Daoy (cell line): ENCODE results near the gene TMEM59L. TPM values are rescaled to one million over a fixed set of nuclear protein-coding genes. Genes with fewer than 3 reads are reported as not detected.

Experiments
- DNase-seq: peaks from one replicate; pipeline ENCODE4 v3.0.0-alpha.2; 2015; ENCODE audit warnings: low read depth
- total RNA-seq: library from RNA; depleted of rRNA; stranded (reverse); fragments of >200 nt; shearing (Covaris generic); gene quantifications from 2 replicates; pipeline ENCODE4 v1.2.3, GENCODE V29; 2014

TMEM59L gene
- total RNA-seq, 1 experiment from 2014 or later, result 0.17 TPM

DNA sequence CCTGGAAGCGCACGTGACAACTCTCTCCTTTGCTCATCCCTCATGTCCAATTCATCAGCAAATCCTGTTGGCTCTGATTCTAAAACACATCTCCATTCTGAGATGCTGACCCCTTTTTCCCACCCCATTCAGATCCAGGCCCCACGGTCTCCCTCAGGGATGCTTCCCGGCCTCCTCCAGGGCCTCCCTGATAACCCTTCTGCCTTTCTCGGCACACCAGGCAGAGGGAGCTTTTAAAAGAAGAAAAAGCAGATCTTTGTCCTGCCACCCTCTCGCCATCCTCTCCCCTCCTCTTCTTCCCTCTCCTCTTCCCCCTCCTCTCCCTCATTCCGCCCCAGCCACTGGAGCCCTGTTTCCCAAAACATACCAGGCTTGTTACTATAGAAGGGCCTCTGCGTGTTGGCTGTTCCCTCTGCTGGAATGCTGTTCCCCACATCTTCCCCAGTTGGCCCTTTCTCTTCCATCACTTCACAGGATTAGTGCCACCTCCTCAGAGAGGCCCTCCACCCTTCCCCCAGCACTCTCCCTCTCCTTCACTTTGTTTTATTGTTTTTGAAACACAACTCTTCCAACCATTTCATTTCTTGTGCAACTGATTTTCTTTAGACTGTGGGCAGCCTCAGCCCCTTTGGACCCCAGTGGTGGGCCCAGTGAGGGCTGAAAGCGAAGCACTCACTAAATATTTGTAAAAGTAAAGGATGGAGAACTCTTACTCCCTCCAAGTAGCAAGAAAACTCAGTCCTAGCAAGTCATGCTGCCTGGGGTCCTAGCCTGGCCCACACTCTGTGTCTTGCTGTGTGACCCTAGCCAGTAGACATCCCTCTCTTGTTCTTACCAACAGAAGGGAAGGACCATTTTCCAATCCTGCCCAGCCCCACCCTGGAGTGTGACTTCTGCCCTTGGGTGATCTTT is 3.6 kb upstream of the TMEM59L start:
- no peak for DNase-seq

DNA sequence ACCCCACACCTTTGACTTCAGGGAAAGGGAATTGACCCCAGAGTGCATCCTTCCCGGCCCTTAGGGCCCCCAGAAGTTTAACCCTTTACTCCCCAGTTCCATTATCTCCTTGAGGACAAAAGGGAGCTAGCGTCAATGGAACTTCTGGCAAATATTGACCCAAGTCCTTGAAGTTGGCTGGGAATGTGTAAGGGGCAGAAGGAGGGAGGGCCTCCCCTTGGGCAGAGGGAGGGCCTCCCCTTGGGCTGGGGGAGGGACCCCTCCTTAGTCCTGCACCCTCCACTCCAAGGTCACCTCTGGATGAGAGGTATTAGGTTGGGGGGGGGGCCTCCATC is 3.0 kb upstream of the TMEM59L start:
- DNase-seq, result no peak

DNA sequence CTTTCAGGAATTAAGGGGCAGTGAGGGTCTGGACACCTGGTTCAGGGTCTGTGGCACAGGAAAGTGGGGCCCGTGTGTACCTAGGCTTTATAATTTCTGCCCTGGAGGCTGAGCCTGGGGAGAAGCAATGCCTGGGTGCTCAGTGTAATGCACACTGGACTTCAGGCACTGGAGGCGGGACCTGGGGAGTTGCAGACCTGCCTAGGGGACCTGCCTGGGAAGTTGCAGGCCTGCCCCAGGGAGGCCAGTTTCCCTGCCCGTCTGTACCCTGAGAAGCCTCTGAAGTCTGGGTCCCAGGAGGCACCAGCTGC is 2.5 kb upstream of the TMEM59L start:
- DNase-seq, result no peak

DNA sequence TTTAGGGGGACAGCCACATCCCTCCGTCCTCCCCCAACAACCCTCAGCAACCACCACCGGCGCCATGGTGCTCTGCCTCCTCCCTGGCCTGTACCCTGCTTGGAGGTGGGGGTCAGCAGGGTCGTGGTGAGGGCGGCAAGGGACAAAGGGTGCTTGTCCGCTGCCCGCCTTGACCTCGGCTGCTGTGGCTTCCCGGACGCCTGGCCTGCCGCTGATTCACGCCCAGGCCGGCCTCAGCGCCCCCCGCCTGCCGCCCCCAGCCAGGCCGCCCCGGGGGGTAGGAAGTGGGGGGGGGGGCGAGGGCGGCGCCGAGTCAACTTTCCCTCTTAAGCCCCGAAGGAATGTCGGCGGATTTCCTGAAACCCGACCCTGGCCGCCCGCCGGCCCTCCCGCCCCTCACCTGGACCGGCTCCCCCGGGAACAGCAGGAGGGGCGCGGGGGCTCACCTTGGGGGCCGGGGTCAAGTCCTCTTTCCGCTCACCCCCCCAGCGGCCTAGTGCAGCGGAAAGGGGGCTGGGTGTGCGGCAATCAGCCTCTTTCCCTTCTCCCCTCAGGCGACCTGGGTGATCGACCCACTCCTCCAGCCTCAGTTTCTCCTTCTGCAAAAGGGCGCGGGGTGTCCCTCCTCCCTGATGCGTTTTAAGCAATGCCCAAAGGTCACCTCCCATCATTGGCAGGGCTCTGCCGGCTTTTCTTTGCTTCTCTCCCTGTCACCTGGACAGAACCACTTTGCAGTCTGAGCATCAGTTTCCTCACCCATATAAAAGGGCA is 1.9 kb upstream of the TMEM59L start:
- DNase-seq, result no peak

DNA sequence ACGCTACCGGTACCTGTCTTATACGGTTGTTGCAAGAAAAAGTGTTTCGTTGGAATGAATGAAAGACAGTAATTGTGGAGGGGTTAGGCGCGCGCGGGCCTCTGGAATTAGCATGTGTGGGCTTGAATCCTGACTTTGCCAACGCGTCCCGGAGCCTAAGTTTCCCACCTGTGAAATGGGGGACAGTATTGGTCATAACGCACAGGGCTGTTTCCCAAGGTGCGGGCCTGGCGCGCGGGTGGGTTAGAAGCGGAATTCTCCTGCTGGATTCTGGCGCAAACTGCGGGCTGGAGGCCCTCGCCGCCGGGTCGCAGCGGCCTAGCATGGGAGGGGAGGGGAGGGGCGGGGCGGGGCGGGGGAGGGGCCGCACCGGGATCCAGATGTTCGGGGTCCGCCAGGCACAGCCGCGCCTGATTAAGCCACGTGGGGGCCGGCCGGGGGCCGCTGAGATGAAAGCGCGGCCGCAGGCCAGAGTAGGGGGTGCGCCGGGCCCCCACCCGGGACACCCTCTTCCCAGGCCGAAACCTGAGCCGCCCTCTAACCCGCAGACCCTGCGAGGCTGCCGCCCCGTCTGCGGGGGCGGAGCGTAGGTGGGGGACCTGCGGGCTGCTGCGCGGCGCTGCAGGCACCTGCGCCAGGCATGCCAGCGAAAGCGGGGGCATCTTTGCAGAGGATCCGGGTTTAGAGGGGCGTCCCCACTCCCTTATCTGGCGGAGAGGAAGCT is 1.2 kb upstream of the TMEM59L start:
- DNase-seq, result no peak

DNA sequence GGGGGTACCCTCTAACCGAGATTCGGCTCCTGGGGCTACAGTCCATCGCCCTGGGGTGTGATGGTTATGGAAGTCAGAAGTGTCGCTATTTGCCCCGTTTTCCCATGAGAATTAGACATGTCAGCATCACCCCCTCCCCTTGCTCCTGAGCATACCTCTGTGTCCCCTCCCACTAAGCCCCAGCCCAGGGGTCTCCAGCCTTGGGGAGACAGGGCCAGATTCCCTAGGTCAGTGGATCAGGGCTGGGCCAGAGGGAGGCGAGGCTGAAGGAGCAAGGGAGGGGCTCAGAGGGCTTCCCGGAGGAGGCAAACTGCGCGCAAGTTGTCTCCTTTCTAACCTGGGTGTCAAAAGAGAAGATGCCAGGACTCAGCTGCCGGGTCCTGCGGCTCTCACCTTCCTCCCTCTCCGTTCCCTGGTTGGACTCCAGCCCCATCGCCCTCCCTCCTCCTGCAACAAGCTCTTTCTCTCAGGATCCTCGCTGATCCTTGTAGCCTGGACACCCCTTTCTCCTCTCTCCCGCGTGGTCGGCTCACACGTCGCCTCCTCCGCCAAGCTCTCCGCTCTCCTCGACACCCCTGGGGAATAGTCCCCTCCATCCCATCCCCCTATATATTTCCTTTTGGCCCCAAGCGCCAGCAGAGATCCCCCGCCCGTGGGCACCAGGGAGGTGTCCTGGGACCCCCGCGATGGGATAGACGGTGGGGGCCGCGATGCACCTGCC is 459 bp upstream of the TMEM59L start:
- DNase-seq, result no peak

DNA sequence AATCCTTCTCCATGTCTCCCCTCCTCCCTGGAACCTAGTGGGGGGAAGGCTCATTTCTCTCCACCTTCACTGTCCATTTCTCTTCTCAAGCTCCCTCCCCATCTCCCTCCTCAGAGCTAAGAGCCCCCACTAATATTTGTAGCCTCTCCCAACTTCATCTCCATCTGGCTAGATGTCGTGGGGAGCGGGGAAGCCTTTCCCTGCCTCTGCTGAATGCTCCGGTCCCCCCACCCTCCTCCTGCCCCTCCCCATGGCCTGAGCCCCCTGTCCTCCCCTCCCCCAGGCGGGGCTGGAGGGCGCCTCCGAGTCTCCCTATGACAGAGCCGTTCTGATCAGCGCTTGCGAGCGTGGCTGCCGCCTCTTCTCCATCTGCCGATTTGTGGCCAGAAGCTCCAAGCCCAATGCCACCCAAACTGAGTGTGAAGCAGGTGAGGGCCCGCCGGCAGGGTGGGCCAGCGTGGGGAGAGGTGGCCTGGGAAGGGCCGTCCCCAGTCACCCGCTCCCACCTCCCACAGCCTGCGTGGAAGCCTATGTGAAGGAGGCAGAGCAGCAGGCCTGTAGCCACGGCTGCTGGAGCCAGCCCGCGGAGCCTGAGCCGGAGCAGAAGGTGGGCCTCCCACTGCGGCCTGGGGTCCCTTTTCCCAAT is 1.0 kb downstream of the TMEM59L start:
- DNase-seq, result no peak

DNA sequence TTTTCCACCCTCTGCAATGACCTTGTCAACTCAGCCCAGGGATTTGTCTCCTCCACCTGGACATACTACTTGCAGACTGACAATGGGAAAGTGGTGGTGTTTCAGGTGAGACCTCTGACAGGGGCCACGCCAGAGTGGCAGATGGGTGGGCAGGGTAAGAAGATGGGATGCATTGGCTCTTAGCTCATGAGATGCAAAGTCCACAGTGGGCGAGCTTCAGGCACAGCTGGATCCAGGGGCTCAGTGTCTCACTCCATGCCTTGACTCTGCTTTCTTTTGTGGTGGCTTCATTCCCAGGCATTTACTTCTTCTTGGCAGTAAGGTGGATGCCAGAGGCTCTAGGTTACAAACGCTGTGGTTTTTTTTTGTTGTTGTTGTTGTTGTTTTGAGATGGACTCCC is 3.4 kb downstream of the TMEM59L start:
- DNase-seq, result no peak

DNA sequence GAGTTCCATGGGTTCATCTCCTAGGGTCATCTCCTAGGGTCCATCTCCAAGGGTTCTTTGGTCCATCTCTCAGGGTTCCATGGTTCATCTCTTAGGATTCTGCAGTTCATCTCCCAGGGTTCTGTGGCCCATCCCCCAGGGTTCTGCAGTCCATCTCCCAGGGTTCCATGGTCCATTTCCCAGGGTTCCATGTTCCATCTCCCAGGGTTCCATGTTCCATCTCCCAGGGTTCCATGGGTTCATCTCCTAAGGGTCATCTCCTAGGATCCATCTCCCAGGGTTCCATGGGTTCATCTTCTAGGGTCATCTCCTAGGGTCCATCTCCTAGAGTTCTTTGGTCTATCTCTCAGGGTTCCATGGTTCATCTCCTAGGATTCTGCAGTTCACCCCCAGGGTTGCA is 4.9 kb downstream of the TMEM59L start:
- DNase-seq, result no peak

DNA sequence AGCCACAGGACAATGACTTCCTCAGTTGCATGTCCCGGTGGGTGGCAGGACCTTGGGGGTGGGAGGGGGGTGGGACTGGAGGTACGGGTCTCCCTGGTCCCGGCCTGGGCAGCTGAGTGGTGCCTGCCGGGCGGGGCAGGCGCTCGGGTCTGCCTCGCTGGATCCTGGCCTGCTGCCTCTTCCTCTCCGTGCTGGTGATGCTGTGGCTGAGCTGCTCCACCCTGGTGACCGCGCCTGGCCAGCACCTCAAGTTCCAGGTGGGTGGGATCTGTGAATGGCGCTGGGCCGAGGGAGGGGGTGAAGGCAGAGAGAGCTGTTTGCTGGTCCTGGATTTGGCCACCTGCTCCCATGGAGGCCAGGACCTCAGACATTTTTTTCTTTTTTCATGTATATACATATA is 5.6 kb downstream of the TMEM59L start:
- no peak for DNase-seq

DNA sequence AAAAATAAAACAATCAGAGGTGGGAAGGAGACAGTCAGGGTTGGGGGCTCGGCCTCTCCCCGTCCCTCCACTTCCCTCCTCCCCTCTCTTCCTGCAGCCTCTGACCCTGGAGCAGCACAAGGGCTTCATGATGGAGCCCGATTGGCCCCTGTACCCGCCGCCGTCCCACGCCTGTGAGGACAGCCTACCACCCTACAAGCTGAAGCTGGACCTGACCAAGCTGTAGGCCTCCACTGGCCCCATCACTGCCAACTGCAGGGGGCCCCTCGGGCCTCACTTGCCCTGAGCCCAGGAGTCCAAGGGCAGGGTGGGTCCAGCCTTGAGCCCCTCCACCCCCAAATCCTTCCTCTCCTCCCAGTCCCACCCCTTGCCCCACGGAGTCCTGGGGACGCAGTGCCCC is 7.6 kb downstream of the TMEM59L start:
- DNase-seq, result no peak

DNA sequence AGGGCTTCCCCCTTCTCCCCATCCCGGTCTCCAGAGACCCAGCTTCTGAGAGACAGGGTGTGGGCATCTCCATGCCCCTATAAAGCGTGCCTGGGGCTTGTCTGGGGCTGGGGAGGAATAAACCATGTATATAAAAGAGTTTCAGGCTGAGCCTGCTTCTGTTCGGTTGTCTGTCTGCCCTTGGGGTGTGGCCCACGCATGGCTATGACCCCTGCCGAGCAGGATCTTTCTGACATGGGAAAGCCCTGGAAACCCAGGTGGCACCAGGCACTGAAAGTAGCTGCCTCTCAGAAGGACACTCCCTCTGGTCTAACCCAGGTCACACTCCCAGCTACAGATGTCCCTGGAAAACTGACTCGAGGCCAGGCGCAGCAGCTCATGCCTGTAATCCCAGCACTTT is 8.2 kb downstream of the TMEM59L start:
- DNase-seq, result no peak

DNA sequence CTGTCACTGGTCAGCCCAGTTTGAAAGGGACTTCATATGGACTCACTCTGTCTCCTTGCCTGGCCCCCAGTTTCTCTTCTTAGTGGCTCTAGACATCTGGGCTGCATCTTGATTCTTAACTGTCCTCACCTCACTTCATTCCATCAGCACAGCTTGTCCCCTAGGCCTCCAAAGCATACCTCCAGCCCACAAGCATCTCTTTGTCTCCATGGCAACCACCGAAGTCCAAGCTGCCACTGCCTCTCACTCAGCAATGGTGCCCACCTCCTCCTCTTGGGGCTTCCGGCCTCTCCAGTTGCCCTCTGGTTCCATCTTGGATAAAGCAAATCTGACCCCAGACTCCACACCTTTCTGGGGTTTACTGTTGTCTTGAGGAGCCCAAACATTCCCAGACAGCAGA is 14.2 kb downstream of the TMEM59L start:
- no peak for DNase-seq

DNA sequence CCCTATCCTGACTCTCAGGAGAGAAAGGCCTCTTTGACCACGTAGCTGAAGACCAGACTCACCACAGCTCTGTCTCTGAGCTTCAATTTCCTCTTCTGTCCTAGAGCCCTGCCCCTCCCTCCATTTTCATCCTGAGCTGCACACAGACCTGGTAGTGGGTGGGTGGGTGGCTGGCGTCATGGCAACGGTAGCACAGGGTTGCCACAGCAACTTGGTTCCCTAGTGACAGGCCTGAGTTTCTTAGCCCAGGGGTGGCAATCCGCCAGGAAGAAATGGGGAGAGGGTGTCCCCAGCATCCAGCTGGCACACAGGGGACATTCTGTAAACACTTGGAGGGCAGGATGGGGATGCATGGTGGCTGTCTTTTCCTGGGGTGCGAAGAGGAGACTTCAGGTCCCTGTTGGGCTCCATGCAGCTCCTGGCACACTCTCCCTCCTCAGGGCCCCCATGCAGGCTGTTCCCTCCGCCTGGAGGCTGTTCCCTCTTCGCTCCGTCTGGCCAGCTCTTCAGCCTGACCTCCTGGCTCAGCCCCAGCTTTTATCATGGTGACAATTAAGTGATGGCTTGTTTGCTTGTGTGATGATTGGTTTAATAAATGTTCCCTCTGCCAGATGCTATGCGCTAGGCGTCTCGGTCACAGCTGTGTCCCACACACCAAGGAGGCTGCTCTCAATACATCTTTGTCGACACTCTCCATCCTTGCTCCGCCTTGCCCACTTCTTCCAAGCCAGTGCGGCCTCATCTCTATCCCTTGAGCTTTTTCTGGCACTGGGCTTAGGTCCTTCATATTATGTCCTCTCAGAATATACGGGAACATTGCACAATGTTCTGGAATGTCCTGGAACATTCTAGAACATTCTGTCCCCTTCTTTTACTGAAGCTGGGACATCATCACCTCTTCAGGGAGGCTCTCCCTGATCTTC is 16.8 kb downstream of the TMEM59L start:
- DNase-seq, result no peak

DNA sequence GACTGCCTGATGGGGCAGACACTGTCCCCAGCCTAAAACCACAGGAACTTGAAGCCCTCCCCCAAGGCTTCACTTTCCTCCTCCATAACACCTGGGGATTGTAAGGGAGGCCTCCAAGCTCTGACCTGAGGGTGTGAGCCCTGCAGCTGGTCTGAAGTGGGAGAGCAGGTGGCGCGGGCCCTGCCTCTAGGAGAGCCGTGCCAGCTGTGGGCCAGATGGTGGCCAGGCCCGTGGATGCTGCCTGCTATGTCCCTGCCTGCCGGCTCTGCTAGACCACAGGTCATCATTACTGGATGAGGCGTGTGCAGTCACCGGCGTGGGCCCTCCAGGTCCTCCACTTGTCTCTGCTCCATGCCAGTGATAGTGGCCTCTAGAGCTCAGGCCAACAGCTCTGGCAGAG is 20.7 kb downstream of the TMEM59L start:
- no peak for DNase-seq

DNA sequence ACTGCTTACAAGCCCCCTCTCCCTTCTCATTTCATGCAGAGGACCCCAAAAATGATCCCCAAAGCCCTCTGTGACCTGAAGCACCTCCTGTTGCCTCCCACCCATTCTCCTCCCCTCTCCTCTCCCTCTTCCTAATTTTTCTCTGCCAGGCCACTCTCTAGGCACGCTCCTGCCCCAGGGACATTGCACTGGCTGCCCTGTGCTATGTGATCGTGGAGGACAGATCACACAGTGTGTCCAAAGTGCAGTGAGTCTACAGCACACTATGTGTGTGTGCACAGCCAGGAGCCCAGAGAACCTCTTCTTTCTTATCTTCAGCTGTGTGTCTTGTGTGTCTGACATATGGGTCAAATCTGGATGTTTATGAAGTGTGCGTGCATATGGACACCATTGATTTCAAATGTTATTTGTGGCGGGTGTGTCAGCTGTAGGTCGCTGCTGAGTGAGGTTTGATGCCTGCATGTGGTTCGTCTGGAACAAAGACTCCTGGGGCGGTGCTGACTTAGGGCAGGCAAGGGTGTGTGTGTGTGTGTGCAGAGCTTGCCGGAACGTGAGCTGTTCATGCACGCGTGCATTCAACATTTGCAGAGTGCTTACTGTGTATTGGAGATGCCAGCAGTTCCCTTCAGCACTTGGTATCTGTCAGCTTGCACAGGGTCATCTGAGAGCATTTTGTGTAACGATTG is 22.1 kb downstream of the TMEM59L start:
- no peak for DNase-seq

DNA sequence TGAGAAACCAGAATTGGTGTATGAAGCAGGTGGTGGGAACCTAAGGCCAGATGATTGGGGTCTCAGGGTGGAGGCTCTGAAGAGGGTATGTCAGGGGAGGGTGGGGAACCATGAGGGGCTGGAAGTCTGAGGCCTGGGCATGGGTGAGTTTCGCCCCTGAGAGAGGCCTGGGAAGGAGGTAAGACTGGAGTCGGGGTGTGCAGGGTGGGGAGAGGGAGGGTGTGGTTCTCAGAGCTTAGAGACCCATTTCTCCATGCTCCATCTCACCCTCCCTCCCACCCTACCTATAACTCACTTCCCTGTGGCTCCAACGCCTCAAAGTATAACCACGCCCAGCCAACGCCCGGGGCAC is 23.1 kb downstream of the TMEM59L start:
- DNase-seq, result no peak

DNA sequence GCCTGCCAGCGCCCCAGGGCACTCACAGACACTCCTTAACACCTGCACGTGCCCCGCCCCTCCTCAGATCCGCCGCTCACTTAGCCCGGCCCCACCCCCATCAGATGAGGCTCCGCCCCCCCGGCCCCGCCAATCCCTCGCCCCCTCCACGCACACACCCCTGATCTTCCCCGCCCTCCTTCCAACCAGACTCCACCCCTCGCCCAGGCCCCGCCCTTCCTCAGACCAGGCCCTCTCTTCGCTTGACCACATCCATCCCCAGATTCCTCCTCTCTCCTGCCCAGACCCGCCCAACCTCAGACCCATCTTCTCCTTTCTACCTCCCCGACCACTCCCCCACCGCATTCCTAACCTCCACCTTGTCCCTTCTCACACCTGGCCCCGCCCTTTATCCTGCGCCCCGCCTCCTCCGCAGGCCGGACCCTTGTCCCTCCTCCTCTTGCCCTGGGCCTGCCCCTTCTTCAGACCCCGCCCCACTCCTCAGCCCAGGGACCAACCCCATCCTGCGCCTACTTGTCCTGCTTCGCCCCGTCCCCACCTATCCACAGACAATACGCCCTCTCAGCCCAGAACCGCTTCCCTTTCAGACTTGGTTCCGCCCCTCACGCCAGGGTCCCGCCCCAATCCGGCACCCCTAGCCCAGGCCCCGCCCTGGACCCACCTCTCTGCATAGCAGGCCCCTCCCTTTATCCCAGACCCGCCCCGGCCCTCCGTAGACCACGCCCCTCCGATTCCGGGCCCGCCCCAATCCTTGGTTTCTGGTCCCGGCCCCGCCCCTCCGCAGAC is 23.7 kb downstream of the TMEM59L start:
- DNase-seq, result peak; percentile 96

DNA sequence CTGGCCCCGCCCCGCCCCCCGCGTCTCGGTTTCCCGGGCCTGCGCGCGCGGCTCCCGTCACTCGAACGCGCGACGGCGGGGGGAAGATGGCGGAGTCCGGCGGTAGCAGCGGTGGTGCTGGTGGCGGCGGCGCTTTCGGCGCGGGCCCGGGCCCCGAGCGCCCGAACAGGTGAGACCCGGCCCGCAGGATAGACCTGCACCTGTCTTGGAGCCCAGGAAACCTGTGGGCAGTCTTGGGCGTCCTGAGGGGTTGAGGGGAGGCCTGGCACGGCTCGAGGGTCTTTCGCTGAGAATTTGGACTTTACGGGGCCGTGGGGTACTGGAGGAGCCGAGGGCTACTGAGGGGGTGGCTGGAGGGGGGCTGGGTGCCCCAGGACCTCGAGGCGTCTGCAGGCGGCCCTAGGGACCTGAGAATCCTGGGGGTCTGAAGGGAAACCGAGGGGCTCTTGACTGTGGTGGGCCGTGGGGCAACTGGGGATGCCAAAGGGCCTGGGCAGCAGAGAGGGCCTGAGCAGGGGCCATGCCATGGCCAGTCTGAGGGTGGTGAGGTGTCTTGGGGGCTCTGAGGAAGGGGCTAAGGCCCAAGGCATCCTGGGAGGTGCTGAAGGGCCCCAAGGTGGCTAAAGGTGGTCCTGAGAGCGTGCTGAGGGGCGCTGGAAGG is 24.4 kb downstream of the TMEM59L start, which contains the start of gene KLHL26:
TSS of gene KLHL26 (plus strand) at position 60 of the 661 bp plus-strand sequence. CDS start at position 87, 27 bp downstream.
- DNase-seq, result no peak
